GM12891 (cell line): Measurements from ENCODE around the gene TRPM3.
"Not testable (repeated sequence)": the region's sequence is repeated elsewhere in the genome, so short reads cannot be mapped to it uniquely, and the experiment has no call there.

Experiments
- DNase-seq: peaks from one replicate; pipeline ENCODE4 v3.0.0; 2011; ENCODE audit warnings: low spot score; ENCODE audit not compliant: insufficient read length
- FAIRE-seq: peaks from 2 replicates; lab custom pipeline; 2011; peaks lifted over from hg19 to GRCh38; lab: Jason Lieb, UNC
- PAX5 ChIP-seq: IDR thresholded peaks from 2 replicates; pipeline ENCODE4 v1.6.1; 2011; ENCODE audit warnings: low read length, moderate library complexity, mild to moderate bottlenecking; ENCODE audit not compliant: insufficient read depth, severe bottlenecking
- POLR2A ChIP-seq: IDR thresholded peaks from 2 replicates; pipeline ENCODE4 v1.6.1; 2011; ENCODE audit warnings: low read depth, low read length, control low read depth
- POLR2AphosphoS5 ChIP-seq: IDR thresholded peaks from 2 replicates; pipeline ENCODE4 v1.6.1; 2011; ENCODE audit warnings: low read depth, low read length, control low read depth
- POU2F2 ChIP-seq: IDR thresholded peaks from 2 replicates; pipeline ENCODE4 v1.6.1; 2011; ENCODE audit warnings: low read depth, mild to moderate bottlenecking, control low read depth, low read length, moderate library complexity
- SPI1 ChIP-seq: IDR thresholded peaks from 2 replicates; pipeline ENCODE4 v1.6.1; 2011; ENCODE audit warnings: low read depth, low read length, control low read depth
- TAF1 ChIP-seq: IDR thresholded peaks from 2 replicates; pipeline ENCODE4 v1.6.1; 2011; ENCODE audit warnings: low read depth, low read length, control low read depth

The TRPM3 gene

GRCh38 chr9:70983723-70984295 is 137.6 kb downstream of the TRPM3 start:
- DNase-seq (no peak), FAIRE-seq (no peak)
- TF ChIP-seq TAF1 (no peak), POLR2A (no peak), POU2F2 (no peak), SPI1 (no peak), POLR2AphosphoS5 (no peak), PAX5 (no peak)

GRCh38 chr9:70981312-70981711 is 140.1 kb downstream of the TRPM3 start:
- DNase-seq (no peak), FAIRE-seq (no peak)
- no peak for TF ChIP-seq POLR2A
- TF ChIP-seq PAX5, result no peak
- no peak for TF ChIP-seq POU2F2
- TF ChIP-seq SPI1, result no peak
- TF ChIP-seq TAF1, result no peak
- TF ChIP-seq POLR2AphosphoS5, result no peak

- DNase-seq (no peak), FAIRE-seq (no peak)
- TF ChIP-seq PAX5, result no peak
- TF ChIP-seq POLR2AphosphoS5, result no peak
- no peak for TF ChIP-seq POU2F2
- TF ChIP-seq SPI1, result no peak
- no peak for TF ChIP-seq TAF1
- TF ChIP-seq POLR2A, result no peak
Observed at GRCh38 chr9:70979966-70980365, 141.5 kb downstream of the TRPM3 start.

- FAIRE-seq (no peak), DNase-seq (no peak)
- TF ChIP-seq POLR2A (no peak), TAF1 (no peak), PAX5 (no peak), SPI1 (no peak), POU2F2 (no peak), POLR2AphosphoS5 (no peak)
Observed at GRCh38 chr9:70978085-70978484, 143.3 kb downstream of the TRPM3 start.

- no peak for FAIRE-seq
Observed at GRCh38 chr9:70975821-70976220, 145.6 kb downstream of the TRPM3 start.

GRCh38 chr9:70971723-70972122 is 149.7 kb downstream of the TRPM3 start:
- DNase-seq, result no peak
- no peak for FAIRE-seq
- TF ChIP-seq PAX5 (no peak), POLR2AphosphoS5 (no peak), POU2F2 (no peak), SPI1 (no peak), POLR2A (no peak), TAF1 (no peak)

More at GRCh38 chr9:70975821-70976220, 145.6 kb downstream of the TRPM3 start:
- TF ChIP-seq POU2F2 (no peak), POLR2AphosphoS5 (no peak), POLR2A (no peak), PAX5 (no peak), TAF1 (no peak), SPI1 (no peak)
- no peak for DNase-seq

GRCh38 chr9:70966380-70966779 is 155.0 kb downstream of the TRPM3 start:
- not testable (repeated sequence) for DNase-seq, FAIRE-seq

GRCh38 chr9:70964861-70965260 is 156.6 kb downstream of the TRPM3 start:
- no peak for TF ChIP-seq PAX5
- TF ChIP-seq POLR2A, result no peak
- no peak for TF ChIP-seq TAF1
- FAIRE-seq (no peak), DNase-seq (no peak)

- FAIRE-seq, result no peak
- TF ChIP-seq PAX5 (no peak), POLR2AphosphoS5 (no peak), SPI1 (no peak), TAF1 (no peak), POU2F2 (no peak), POLR2A (no peak)
- no peak for DNase-seq
Observed at GRCh38 chr9:70963554-70963953, 157.9 kb downstream of the TRPM3 start.

GRCh38 chr9:70962761-70963440 is 158.5 kb downstream of the TRPM3 start:
- TF ChIP-seq POLR2A (no peak), SPI1 (no peak), PAX5 (no peak), TAF1 (no peak)
- FAIRE-seq (no peak), DNase-seq (no peak)
